Epithelial cell of proximal tubule (primary cell): ENCODE measurements around the gene PLA2G4D. TPM values are rescaled to one million over a fixed set of nuclear protein-coding genes. Genes with fewer than 3 reads are reported as not detected.
A peak's percentile ranks its signal among the peaks of the same experiment; 100 is the strongest.

Experiments used
- DNase-seq: peaks from one replicate; pipeline ENCODE4 v3.0.0-alpha.2; 2011; ENCODE audit warnings: low read depth
- H3K4me3 ChIP-seq: 2 replicates; pipeline ENCODE4 v1.5.1; 2011; ENCODE audit warnings: low read depth, mild to moderate bottlenecking, low read length
- CTCF ChIP-seq: conservative IDR thresholded peaks from 2 replicates; pipeline ENCODE4 v1.5.1; 2012; ENCODE audit warnings: low read depth, mild to moderate bottlenecking, low read length
- total RNA-seq: library from RNA; depleted of rRNA; stranded (reverse); fragments of >200 nt; gene quantifications from 2 replicates; pipeline ENCODE4 v1.2.3, GENCODE V29; 2015

PLA2G4D gene
- not detected in 2 replicates for total RNA-seq

GRCh38 chr15:42094512-42094963, at the start of gene PLA2G4D:
PLA2G4D (minus strand) TSS chr15:42094562; CDS start chr15:42094459, 103 bp downstream.
- peak; percentile 4 for TF ChIP-seq CTCF
- no peak for DNase-seq
- no peak within 1 kb of the TSS for H3K4me3 ChIP-seq

GRCh38 chr15:42143356-42143755, 49.0 kb upstream of the PLA2G4D start:
- no peak overlapping the region for H3K4me3 ChIP-seq
- no peak for DNase-seq
- TF ChIP-seq CTCF = no peak

- DNase-seq = no peak
- no peak overlapping the region for H3K4me3 ChIP-seq
- TF ChIP-seq CTCF = no peak
These were observed 47.7 kb upstream of the PLA2G4D start for GRCh38 chr15:42141795-42142667.

- TF ChIP-seq CTCF = no peak
- DNase-seq = no peak
- no peak overlapping the region for H3K4me3 ChIP-seq
These were observed 46.9 kb upstream of the PLA2G4D start for GRCh38 chr15:42141246-42141645.

GRCh38 chr15:42140383-42141070, 46.2 kb upstream of the PLA2G4D start:
- no peak for TF ChIP-seq CTCF
- DNase-seq = no peak
- no peak overlapping the region for H3K4me3 ChIP-seq

GRCh38 chr15:42139596-42139995, 45.2 kb upstream of the PLA2G4D start:
- no peak overlapping the region for H3K4me3 ChIP-seq
- TF ChIP-seq CTCF = no peak
- no peak for DNase-seq
